HCT116 (cell line): ENCODE results near the gene SRPK2. TPM values are rescaled to one million over a fixed set of nuclear protein-coding genes. Genes with fewer than 3 reads are reported as not detected.

Experiments
- ATAC-seq: fragments of 200-7000 bp; cut with Tn5 transposase; 2 replicates; pipeline ENCODE4 v1.9.1; 2020; ENCODE audit warnings: mild to moderate bottlenecking, moderate library complexity
- BruUV-seq: library from RNA; stranded (reverse); fragments of 400-500 nt; replicated peaks from 2 replicates; lab custom pipeline; 2021; lab: Mats Ljungman, UMichigan
- CTCF ChIA-PET: fragments of 300-600 bp; sonication (Branson Sonifier 250); formaldehyde crosslinking; loops from one replicate; lab custom pipeline; 2021; ENCODE audit warnings: antibody characterized with exemption; lab: Charles Lee
- POLR2A ChIA-PET: fragments of 300-600, 350-600 bp; sonication (Branson Sonifier 250); formaldehyde crosslinking; loops from one replicate; lab custom pipeline; 2021; ENCODE audit warnings: antibody characterized with exemption; lab: Charles Lee
- RAD21 ChIA-PET, 2 experiments: fragments of 300-600 bp; sonication (Branson Sonifier 250); formaldehyde crosslinking; loops; one replicate each; lab custom pipeline; 2023; ENCODE audit warnings: low total read pairs in 2 of 2; ENCODE audit not compliant: uncharacterized antibody in 2 of 2, unreplicated experiment in 2 of 2, low non-redundant PET in 1 of 2; lab: Charles Lee
- DNase-seq: peaks from one replicate; pipeline ENCODE4 v3.0.0-alpha.2; 2010; ENCODE audit warnings: low read depth, low spot score
- H2AFZ ChIP-seq: fragments of 200-600 bp; shearing (Covaris generic), sonication (generic); 2 replicates; pipeline ENCODE4 v1.6.1; 2017; ENCODE audit warnings: low read depth, mixed run types, mixed read lengths, antibody characterized with exemption, low read length; ENCODE audit not compliant: poor library complexity, severe bottlenecking
- H3K27ac ChIP-seq: 2 replicates; pipeline ENCODE4 v1.5.1; 2012; ENCODE audit warnings: low read depth, low read length
- H3K27me3 ChIP-seq: fragments of 200-600 bp; sonication (generic); 2 replicates; pipeline ENCODE4 v1.6.1; 2016; ENCODE audit warnings: mixed run types, low read length, mixed read lengths; ENCODE audit not compliant: insufficient read depth
- H3K36me3 ChIP-seq, 2 experiments: fragments of 200-500 bp in 1 of 2; fragments of 200-600 bp in 1 of 2; sonication (Bioruptor generic) in 1 of 2; sonication (generic) in 1 of 2; 2 replicates each; pipeline versions ENCODE4 v1.5.1 to v1.6.1; 2014 to 2016; ENCODE audit warnings: low read length in 2 of 2, inconsistent platforms in 1 of 2, mixed read lengths in 1 of 2, mixed run types in 1 of 2; ENCODE audit not compliant: insufficient read depth in 2 of 2, control insufficient read depth in 1 of 2
- H3K4me1 ChIP-seq, 2 experiments: fragments of 200-600 bp in 1 of 2; sonication (generic) in 1 of 2; 2 replicates each; pipeline versions ENCODE4 v1.5.1 to v1.6.1; 2012 to 2017; ENCODE audit warnings: low read length in 2 of 2, inconsistent platforms in 1 of 2, mild to moderate bottlenecking in 1 of 2, mixed read lengths in 1 of 2, mixed run types in 1 of 2, moderate library complexity in 1 of 2; ENCODE audit not compliant: insufficient read depth in 2 of 2, control insufficient read depth in 1 of 2
- H3K4me2 ChIP-seq: fragments of 200-600 bp; sonication (generic); 2 replicates; pipeline ENCODE4 v1.6.1; 2017; ENCODE audit warnings: mixed run types, low read length, mixed read lengths
- H3K4me3 ChIP-seq, 2 experiments: fragments of 200-600 bp in 1 of 2; sonication (generic) in 1 of 2; replicated peaks in 1 of 2; 2 replicates each; pipeline ENCODE4 v1.5.1; 2011 to 2016; ENCODE audit warnings: low read length in 2 of 2, control low read depth in 1 of 2, low read depth in 1 of 2, mild to moderate bottlenecking in 1 of 2, mixed read lengths in 1 of 2, mixed run types in 1 of 2
- H3K79me2 ChIP-seq: fragments of 200-600 bp; sonication (generic); 2 replicates; pipeline ENCODE4 v1.6.1; 2017; ENCODE audit warnings: mild to moderate bottlenecking, mixed run types, low read length, moderate library complexity, mixed read lengths; ENCODE audit not compliant: insufficient read depth
- H3K9ac ChIP-seq: fragments of 200-600 bp; sonication (generic); 2 replicates; pipeline ENCODE4 v1.6.1; 2016; ENCODE audit warnings: low read length, mixed read lengths
- H3K9me2 ChIP-seq: fragments of 200-600 bp; sonication (generic), shearing (Covaris generic); 2 replicates; pipeline ENCODE4 v1.6.1; 2017; ENCODE audit warnings: mixed run types, mild to moderate bottlenecking, moderate library complexity; ENCODE audit not compliant: insufficient read depth
- H3K9me3 ChIP-seq, 2 experiments: fragments of 200-500 bp in 1 of 2; fragments of 200-600 bp in 1 of 2; sonication (Bioruptor generic) in 1 of 2; sonication (generic) in 1 of 2; 2 replicates each; pipeline ENCODE4 v1.6.1; 2014 to 2017; ENCODE audit warnings: low read length in 2 of 2, mixed read lengths in 2 of 2, inconsistent platforms in 1 of 2, low read depth in 1 of 2, mild to moderate bottlenecking in 1 of 2, mixed run types in 1 of 2, moderate library complexity in 1 of 2; ENCODE audit not compliant: control insufficient read depth in 1 of 2, insufficient read depth in 1 of 2
- H4K20me1 ChIP-seq: fragments of 200-600 bp; sonication (generic), shearing (Covaris generic); 2 replicates; pipeline ENCODE4 v1.6.1; 2017; ENCODE audit warnings: mixed run types, mild to moderate bottlenecking, moderate library complexity; ENCODE audit not compliant: insufficient read depth
- CBX3 ChIP-seq: IDR thresholded peaks from 2 replicates; pipeline ENCODE4 v1.6.1; 2012; ENCODE audit warnings: low read depth
- CEBPB ChIP-seq: IDR thresholded peaks from 2 replicates; pipeline ENCODE4 v1.6.1; 2012; ENCODE audit warnings: low read depth
- CTCF ChIP-seq, 3 experiments: fragments of 200-600 bp in 1 of 3; sonication (generic) in 1 of 3; IDR thresholded peaks in 2 of 3; conservative IDR thresholded peaks in 1 of 3; 2 replicates each; pipeline ENCODE4 v1.5.1; 2012 to 2017; ENCODE audit warnings: low read depth in 2 of 3, low read length in 2 of 3, antibody characterized with exemption in 1 of 3, borderline replicate concordance in 1 of 3, control low read depth in 1 of 3, mild to moderate bottlenecking in 1 of 3, mixed read lengths in 1 of 3, mixed run types in 1 of 3, moderate library complexity in 1 of 3; ENCODE audit not compliant: insufficient read depth in 1 of 3
- EGR1 ChIP-seq: IDR thresholded peaks from 2 replicates; pipeline ENCODE4 v1.6.1; 2012; ENCODE audit warnings: low read depth
- FOSL1 ChIP-seq: IDR thresholded peaks from 2 replicates; pipeline ENCODE4 v1.6.1; 2012; ENCODE audit warnings: low read depth
- JUND ChIP-seq: IDR thresholded peaks from 2 replicates; pipeline ENCODE4 v1.6.1; 2012
- MAX ChIP-seq: IDR thresholded peaks from 2 replicates; pipeline ENCODE4 v1.6.1; 2012
- POLR2A ChIP-seq: IDR thresholded peaks from 2 replicates; pipeline ENCODE4 v1.7.0; 2011; ENCODE audit warnings: borderline replicate concordance; ENCODE audit not compliant: insufficient read depth, insufficient read length; ENCODE audit errors: extremely low read depth
- REST ChIP-seq: IDR thresholded peaks from 2 replicates; pipeline ENCODE4 v1.6.1; 2012; ENCODE audit warnings: low read depth
- SIN3A ChIP-seq: IDR thresholded peaks from 2 replicates; pipeline ENCODE4 v1.6.1; 2012; ENCODE audit warnings: low read depth
- TCF7L2 ChIP-seq: IDR thresholded peaks from 2 replicates; pipeline ENCODE4 v1.7.0; 2011; ENCODE audit warnings: borderline replicate concordance, inconsistent platforms; ENCODE audit not compliant: insufficient read depth, insufficient read length; ENCODE audit errors: extremely low read depth
- YY1 ChIP-seq: IDR thresholded peaks from 2 replicates; pipeline ENCODE4 v1.6.1; 2011; ENCODE audit warnings: low read length, low read depth, moderate library complexity, mild to moderate bottlenecking; ENCODE audit not compliant: insufficient replicate concordance; ENCODE audit errors: extremely low read depth
- ZBTB33 ChIP-seq: IDR thresholded peaks from 2 replicates; pipeline ENCODE4 v1.6.1; 2011; ENCODE audit warnings: mild to moderate bottlenecking, low read length, moderate library complexity; ENCODE audit not compliant: insufficient replicate concordance; ENCODE audit errors: extremely low read depth
- ZFX ChIP-seq: fragments of 450-650 bp; IDR thresholded peaks from 2 replicates; pipeline ENCODE4 v1.6.1; 2017
- ZNF274 ChIP-seq: fragments of 200-500 bp; sonication (Bioruptor generic); IDR thresholded peaks from 2 replicates; pipeline ENCODE4 v1.6.1; 2014; ENCODE audit warnings: mild to moderate bottlenecking, low read depth, low read length, inconsistent platforms
- intact Hi-C: fragments of 100-400 bp; cut with micrococcal nuclease; formaldehyde crosslinking; loops from 2 replicates; pipeline ENCODE4 v1.10.0; 2022
- total RNA-seq: library from RNA; stranded (reverse); gene quantifications from one replicate; pipeline ENCODE4 v1.2.1, GENCODE V29; 2021; ENCODE audit not compliant: unreplicated experiment

SRPK2 gene
- total RNA-seq, 1 experiment from 2014 or later = 37.4 TPM

GRCh38 chr7:105250706-105251105, 138.0 kb downstream of the SRPK2 start:
- ChIA-PET CTCF (no interaction called here), POLR2A (no interaction called here), RAD21 (no interaction called here)
- no peak overlapping the region for H3K4me3 ChIP-seq
- no peaks in the 10 kb centered on the region for H3K9me2 ChIP-seq
- no peaks in the 10 kb centered on the region for H3K4me1 ChIP-seq
- peaks cover 10% of the 10 kb centered on the region for H3K79me2 ChIP-seq
- H4K20me1 ChIP-seq = no peaks in the 10 kb centered on the region
- TF ChIP-seq EGR1 (no peak), FOSL1 (no peak), TCF7L2 (no peak), POLR2A (no peak), YY1 (no peak), CBX3 (no peak), ZBTB33 (no peak)
- H3K36me3 ChIP-seq = no peaks in the 10 kb centered on the region
- H3K9ac ChIP-seq = no peak overlapping the region
- H3K27ac ChIP-seq = no peak overlapping the region
- DNase-seq (no peak), ATAC-seq (no peak)
- H3K9me3 ChIP-seq = no peaks in the 10 kb centered on the region
- H3K4me2 ChIP-seq = no peak overlapping the region
- H3K27me3 ChIP-seq = no peaks in the 10 kb centered on the region
- BruUV-seq = no TSS peak
- intact Hi-C loops = no loop called here
- no peak overlapping the region for H2AFZ ChIP-seq

- H3K4me3 ChIP-seq = no peak overlapping the region
- no peak overlapping the region for H2AFZ ChIP-seq
- H3K9me3 ChIP-seq = no peaks in the 10 kb centered on the region
- ATAC-seq = no peak
- DNase-seq = no peak
- no peak overlapping the region for H3K27ac ChIP-seq
- H4K20me1 ChIP-seq = no peaks in the 10 kb centered on the region
- RAD21 ChIA-PET = interaction anchor here in 1 of 2 experiments (0.7 kb wide), 1 partner anchor 38 kb away, joined by 3 read pairs; no protein-coding TSS in a partner anchor
- H3K9me2 ChIP-seq = no peaks in the 10 kb centered on the region
- H3K4me1 ChIP-seq = no peaks in the 10 kb centered on the region
- intact Hi-C loops = no loop called here
- CTCF ChIA-PET = no interaction called here
- peaks cover 8% of the 10 kb centered on the region for H3K79me2 ChIP-seq
- no TSS peak for BruUV-seq
- H3K4me2 ChIP-seq = no peak overlapping the region
- no peak overlapping the region for H3K9ac ChIP-seq
- H3K27me3 ChIP-seq = no peaks in the 10 kb centered on the region
- H3K36me3 ChIP-seq = no peaks in the 10 kb centered on the region
- POLR2A ChIA-PET = no interaction called here
- TF ChIP-seq ZNF274 (no peak), REST (no peak), CTCF (IDR thresholded peaks at IDR 0.05 in 2 of 3, conservative IDR thresholded peaks at IDR 0.05 in 1 of 3; ENCODE audit: borderline replicate concordance in 1 of 3, insufficient read depth in 1 of 3, low read depth in 2 of 3, low read length in 2 of 3) (no peak), SIN3A (no peak), JUND (no peak), MAX (no peak), CEBPB (no peak), ZFX (no peak)
Observed at GRCh38 chr7:105250239-105250638, 138.5 kb downstream of the SRPK2 start.
